Testis (tissue), 2 donors: ENCODE measurements around the gene EVC2.

ENCODE experiments used
- POLR2A ChIP-seq: fragments of 450-650 bp; IDR thresholded peaks from one replicate; pipeline ENCODE4 v1.6.1; 2017; ENCODE audit warnings: antibody characterized with exemption, mild to moderate bottlenecking, moderate library complexity
- TF ChIP-seq, protein P1 (sequence below), 3 experiments: fragments of 450-650 bp in 2 of 3; fragments of 200-600 bp in 1 of 3; sonication (generic) in 1 of 3; IDR thresholded peaks; one replicate each; pipeline ENCODE4 v1.5.1; 2016 to 2019; ENCODE audit warnings: antibody characterized with exemption in 3 of 3, mild to moderate bottlenecking in 2 of 3, moderate library complexity in 1 of 3

DNA sequence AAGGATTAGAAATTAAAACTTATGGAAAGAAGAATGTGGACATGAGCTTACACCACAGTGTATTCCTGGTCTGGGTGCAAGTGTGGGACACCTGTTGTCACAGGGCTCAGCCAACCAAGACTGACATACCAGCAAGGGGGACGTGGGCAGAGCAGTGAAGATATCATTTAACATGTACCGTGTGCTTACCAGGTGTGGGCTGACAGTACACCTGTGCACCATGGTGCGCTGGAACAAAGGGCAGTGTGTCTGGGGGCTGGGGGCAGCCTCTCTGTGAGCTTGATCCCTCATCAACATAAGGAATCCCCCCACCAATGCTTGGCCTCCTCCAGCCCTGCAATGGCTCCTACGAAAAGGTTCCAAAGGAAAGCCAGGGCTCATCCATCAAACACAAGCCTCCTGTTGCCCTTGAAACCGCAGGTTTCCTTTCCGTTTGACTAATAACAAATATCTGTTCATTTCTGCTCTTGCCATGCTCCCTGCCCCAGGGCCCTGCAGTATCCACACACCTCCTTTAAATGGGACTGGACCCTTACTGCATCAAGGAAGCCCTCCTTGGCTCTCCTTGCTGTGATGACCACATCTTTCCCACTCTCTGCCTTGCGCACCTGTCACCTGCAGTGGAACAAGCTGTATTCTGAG, 16.7 kb downstream of the EVC2 start:
- TF ChIP-seq, protein P1, sequence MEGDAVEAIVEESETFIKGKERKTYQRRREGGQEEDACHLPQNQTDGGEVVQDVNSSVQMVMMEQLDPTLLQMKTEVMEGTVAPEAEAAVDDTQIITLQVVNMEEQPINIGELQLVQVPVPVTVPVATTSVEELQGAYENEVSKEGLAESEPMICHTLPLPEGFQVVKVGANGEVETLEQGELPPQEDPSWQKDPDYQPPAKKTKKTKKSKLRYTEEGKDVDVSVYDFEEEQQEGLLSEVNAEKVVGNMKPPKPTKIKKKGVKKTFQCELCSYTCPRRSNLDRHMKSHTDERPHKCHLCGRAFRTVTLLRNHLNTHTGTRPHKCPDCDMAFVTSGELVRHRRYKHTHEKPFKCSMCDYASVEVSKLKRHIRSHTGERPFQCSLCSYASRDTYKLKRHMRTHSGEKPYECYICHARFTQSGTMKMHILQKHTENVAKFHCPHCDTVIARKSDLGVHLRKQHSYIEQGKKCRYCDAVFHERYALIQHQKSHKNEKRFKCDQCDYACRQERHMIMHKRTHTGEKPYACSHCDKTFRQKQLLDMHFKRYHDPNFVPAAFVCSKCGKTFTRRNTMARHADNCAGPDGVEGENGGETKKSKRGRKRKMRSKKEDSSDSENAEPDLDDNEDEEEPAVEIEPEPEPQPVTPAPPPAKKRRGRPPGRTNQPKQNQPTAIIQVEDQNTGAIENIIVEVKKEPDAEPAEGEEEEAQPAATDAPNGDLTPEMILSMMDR (IDR thresholded peaks at IDR 0.05) = no peak
- no peak for TF ChIP-seq POLR2A
